CD4-positive, alpha-beta memory T cell (primary cell): Measurements from ENCODE around the gene SIX5. TPM values are rescaled to one million over a fixed set of nuclear protein-coding genes. Genes with fewer than 3 reads are reported as not detected.

Source experiments
- CTCF ChIA-PET: fragments of 350-600 bp; sonication (Branson Sonifier 250); formaldehyde crosslinking; loops from one replicate; lab custom pipeline; 2021; ENCODE audit warnings: inconsistent platforms; ENCODE audit not compliant: partially characterized antibody; lab: Charles Lee
- POLR2A ChIA-PET: fragments of 350-600 bp; sonication (Branson Sonifier 250); formaldehyde crosslinking; loops from one replicate; lab custom pipeline; 2021; ENCODE audit not compliant: partially characterized antibody; lab: Charles Lee
- DNase-seq, 5 donors: peaks; one replicate each; pipeline versions ENCODE4 v3.0.0 to v3.0.0-alpha.2; 2020 to 2022; ENCODE audit warnings: mixed read lengths in 1 of 5
- H3K27ac ChIP-seq: one replicate; pipeline ENCODE4 v1.7.0; 2013; ENCODE audit warnings: low read depth, low read length
- H3K27me3 ChIP-seq: 2 replicates; pipeline ENCODE4 v1.7.0; 2013; ENCODE audit warnings: mild to moderate bottlenecking, low read length, moderate library complexity; ENCODE audit not compliant: insufficient read depth
- H3K36me3 ChIP-seq: 2 replicates; pipeline ENCODE4 v1.7.0; 2013; ENCODE audit warnings: mild to moderate bottlenecking, low read length, moderate library complexity; ENCODE audit not compliant: insufficient read depth
- H3K4me1 ChIP-seq: 2 replicates; pipeline ENCODE4 v1.7.0; 2013; ENCODE audit warnings: mild to moderate bottlenecking, low read length, moderate library complexity; ENCODE audit not compliant: insufficient read depth
- H3K4me3 ChIP-seq, 2 donors: one replicate each; pipeline ENCODE4 v1.7.0; 2013; ENCODE audit warnings: low read length in 2 of 2, mild to moderate bottlenecking in 1 of 2
- H3K9me3 ChIP-seq, 2 donors: one replicate each; pipeline ENCODE4 v1.7.0; 2013; ENCODE audit warnings: low read length in 2 of 2, control low read depth in 1 of 2; ENCODE audit not compliant: control insufficient read depth in 1 of 2
- H3K27ac Mint-ChIP-seq, 7 donors: one replicate each; pipeline ENCODE4 v1.8.0; 2020 to 2021; ENCODE audit warnings: mixed read lengths in 7 of 7, mild to moderate bottlenecking in 6 of 7, inconsistent platforms in 3 of 7, moderate library complexity in 3 of 7
- H3K27me3 Mint-ChIP-seq, 2 donors: one replicate each; pipeline ENCODE4 v1.8.0; 2020 to 2021; ENCODE audit warnings: mixed read lengths in 2 of 2
- H3K36me3 Mint-ChIP-seq, 2 donors: one replicate each; pipeline ENCODE4 v1.8.0; 2020 to 2021; ENCODE audit warnings: mixed read lengths in 2 of 2, inconsistent platforms in 1 of 2, mild to moderate bottlenecking in 1 of 2
- H3K4me1 Mint-ChIP-seq, 4 donors: one replicate each; pipeline ENCODE4 v1.8.0; 2020 to 2021; ENCODE audit warnings: mixed read lengths in 4 of 4, mild to moderate bottlenecking in 1 of 4
- H3K4me3 Mint-ChIP-seq, 8 donors: one replicate each; pipeline ENCODE4 v1.8.0; 2020 to 2021; ENCODE audit warnings: mixed read lengths in 8 of 8, mild to moderate bottlenecking in 7 of 8, moderate library complexity in 6 of 8, inconsistent platforms in 3 of 8
- H3K9me3 Mint-ChIP-seq, 8 donors: one replicate each; pipeline ENCODE4 v1.8.0; 2020 to 2021; ENCODE audit warnings: mixed read lengths in 8 of 8, mild to moderate bottlenecking in 5 of 8, inconsistent platforms in 3 of 8, moderate library complexity in 1 of 8
- intact Hi-C: fragments of 100-400 bp; cut with micrococcal nuclease; formaldehyde crosslinking; loops from one replicate; pipeline ENCODE4 v1.15.1; 2023
- polyA plus RNA-seq, 2 donors: library from polyadenylated mRNA; unstranded; fragments of 300-500 nt; fragmentation: Illumina TruSeq; gene quantifications; one replicate each; pipeline ENCODE4 v1.2.3, GENCODE V29; 2021
- total RNA-seq, 2 experiments: library from RNA; stranded (reverse); gene quantifications; one replicate each; pipeline ENCODE4 v1.2.3, GENCODE V29; 2021

Gene SIX5
- total and polyA plus RNA-seq, 4 experiments from 2014 or later = 0.08 to 1.7 (median 1.5) TPM; not detected in 1

- Histone ChIP-seq H3K4me3 (peak overlapping the region; percentile 72 to 90), H3K9me3 (no peaks in the 10 kb centered on the region), H3K36me3 (peaks cover 5% of the 10 kb centered on the region), H3K27me3 (no peaks in the 10 kb centered on the region), H3K27ac (peak overlapping the region; percentile 86), H3K4me1 (peaks cover 38% of the 10 kb centered on the region)
- Mint-ChIP-seq H3K4me3 (peak overlapping the region; percentile 92 to 99 (median 97)), H3K27me3 (no peaks in the 10 kb centered on the region), H3K4me1 (peaks cover 32 to 59% (median 39%) of the 10 kb centered on the region in 4 donors), H3K36me3 (peaks cover 10 to 24% of the 10 kb centered on the region in 2 donors), H3K9me3 (peaks cover 0 to 3% (median 0%) of the 10 kb centered on the region in 8 donors), H3K27ac (peak overlapping the region; percentile 84 to 99 (median 98))
- CTCF ChIA-PET = interaction anchor here (1.1 to 5.1 kb wide), 6 partner anchors 11 to 251 kb away, joined by 3 to 48 read pairs (median 6); partner anchors contain the start of genes FOXA3, QPCTL and SNRPD2
- DNase-seq = no peak
- POLR2A ChIA-PET = interaction anchor here (1.0 to 4.0 kb wide), 15 partner anchors 9 to 883 kb away, joined by 3 to 60 read pairs (median 6); partner anchors contain the start of genes FBXO46, MYPOP, QPCTL and SIX5
- intact Hi-C loops = loop anchor here (1.0 to 5.0 kb wide), 7 partner anchors 12 to 277 kb away; partner anchors contain the start of genes CCDC61, DMWD, FBXO46 and QPCTL
Observed at GRCh38 chr19:45717983-45718650, 50.9 kb downstream of the SIX5 start.

- Histone ChIP-seq H3K27me3 (no peaks in the 10 kb centered on the region), H3K4me1 (peaks cover 38% of the 10 kb centered on the region), H3K36me3 (peaks cover 7% of the 10 kb centered on the region), H3K9me3 (no peaks in the 10 kb centered on the region), H3K4me3 (peak overlapping the region; percentile 72 to 90), H3K27ac (peak overlapping the region; percentile 86)
- Mint-ChIP-seq H3K4me3 (peak overlapping the region; percentile 92 to 99 (median 97)), H3K9me3 (peaks cover 0 to 3% (median 0%) of the 10 kb centered on the region in 8 donors), H3K4me1 (peaks cover 32 to 59% (median 39%) of the 10 kb centered on the region in 4 donors), H3K27ac (peak overlapping the region; percentile 84 to 99 (median 98)), H3K36me3 (peaks cover 10 to 24% of the 10 kb centered on the region in 2 donors), H3K27me3 (no peaks in the 10 kb centered on the region)
- intact Hi-C loops = loop anchor here (1.0 to 5.0 kb wide), 7 partner anchors 13 to 278 kb away; partner anchors contain the start of genes CCDC61, DMWD, FBXO46 and QPCTL
- DNase-seq = peak; percentile 97 to 99 (median 98)
- ChIA-PET POLR2A (interaction anchor here (0.6 to 4.0 kb wide), 20 partner anchors 9 to 1632 kb away, joined by 3 to 60 read pairs (median 5); partner anchors contain the start of genes DHX34, FBXO46, MYPOP and QPCTL), CTCF (interaction anchor here (0.6 to 5.1 kb wide), 9 partner anchors 12 to 290 kb away, joined by 3 to 48 read pairs (median 8); partner anchors contain the start of genes FBXO46, FOXA3, QPCTL and SIX5)
Observed at GRCh38 chr19:45717131-45717982, 51.7 kb downstream of the SIX5 start.

- POLR2A ChIA-PET = interaction anchor here (0.6 to 4.0 kb wide), 18 partner anchors 10 to 1632 kb away, joined by 3 to 60 read pairs (median 6); partner anchors contain the start of genes DHX34, FBXO46, MYPOP and QPCTL
Observed at GRCh38 chr19:45716359-45717130, 52.5 kb downstream of the SIX5 start.

GRCh38 chr19:45715139-45715538 is 53.9 kb downstream of the SIX5 start:
- Mint-ChIP-seq H3K27me3 (no peaks in the 10 kb centered on the region), H3K9me3 (peaks cover 0 to 2% (median 0%) of the 10 kb centered on the region in 8 donors), H3K4me3 (peak overlapping the region in 1 of 8 donors; percentile 52), H3K27ac (peak overlapping the region in 2 of 7 donors; percentile 29 to 82), H3K4me1 (peaks cover 33 to 60% (median 44%) of the 10 kb centered on the region in 4 donors), H3K36me3 (peaks cover 17 to 28% of the 10 kb centered on the region in 2 donors)
- no peak overlapping the region for H3K27ac ChIP-seq
- no peaks in the 10 kb centered on the region for H3K9me3 ChIP-seq
- intact Hi-C loops = loop anchor here (5.0 kb wide), 2 partner anchors 33 to 52 kb away; partner anchors contain the start of gene SIX5
- H3K4me1 ChIP-seq = peaks cover 38% of the 10 kb centered on the region
- no peaks in the 10 kb centered on the region for H3K27me3 ChIP-seq
- CTCF ChIA-PET = interaction anchor here (0.8 to 5.1 kb wide), 5 partner anchors 20 to 108 kb away, joined by 3 to 48 read pairs (median 3); partner anchors contain the start of genes QPCTL and SNRPD2
- H3K4me3 ChIP-seq = no peak overlapping the region
- peaks cover 16% of the 10 kb centered on the region for H3K36me3 ChIP-seq
- DNase-seq = no peak
- POLR2A ChIA-PET = interaction anchor here (1.2 to 4.0 kb wide), 3 partner anchors 11 to 130 kb away, joined by 5 to 55 read pairs (median 5); partner anchors contain the start of genes FBXO46 and OPA3

More at GRCh38 chr19:45716359-45717130, 52.5 kb downstream of the SIX5 start:
- H3K27me3 ChIP-seq = no peaks in the 10 kb centered on the region
- Mint-ChIP-seq H3K4me1 (peaks cover 30 to 54% (median 39%) of the 10 kb centered on the region in 4 donors), H3K9me3 (peaks cover 0 to 2% (median 0%) of the 10 kb centered on the region in 8 donors), H3K36me3 (peaks cover 10 to 23% of the 10 kb centered on the region in 2 donors), H3K27me3 (no peaks in the 10 kb centered on the region), H3K4me3 (peak overlapping the region; percentile 92 to 99 (median 97)), H3K27ac (peak overlapping the region; percentile 84 to 99 (median 98))
- H3K27ac ChIP-seq = peak overlapping the region; percentile 86
- H3K36me3 ChIP-seq = peaks cover 7% of the 10 kb centered on the region
- H3K9me3 ChIP-seq = no peaks in the 10 kb centered on the region
- peaks cover 38% of the 10 kb centered on the region for H3K4me1 ChIP-seq
- peak overlapping the region; percentile 64 to 72 for H3K4me3 ChIP-seq
- CTCF ChIA-PET = interaction anchor here (0.6 to 5.1 kb wide), 9 partner anchors 13 to 290 kb away, joined by 3 to 48 read pairs (median 8); partner anchors contain the start of genes FBXO46, QPCTL, SIX5 and SNRPD2
- intact Hi-C loops = loop anchor here (1.0 to 5.0 kb wide), 7 partner anchors 14 to 279 kb away; partner anchors contain the start of genes CCDC61, DMWD, FBXO46 and QPCTL
- no peak for DNase-seq

Other genes starting within 250 kb of the SIX5 start
- gene OPA3, start 184.4 kb downstream of the SIX5 start, total RNA-seq = 10 to 100 TPM in 1 of 2 experiments, 1 to 10 TPM in 1; 9.9 to 10.8 TPM
- gene OPA3, start 184.4 kb downstream of the SIX5 start, polyA plus RNA-seq = 10 to 100 TPM in 1 of 2 donors, 1 to 10 TPM in 1; 4.4 to 12.9 TPM
- gene GPR4, start 167.0 kb downstream of the SIX5 start, total RNA-seq = not detected
- not detected for gene GPR4, start 167.0 kb downstream of the SIX5 start, polyA plus RNA-seq
- gene EML2, start 129.9 kb downstream of the SIX5 start, total RNA-seq = 10 to 100 TPM; 76.7 to 78.0 TPM
- 10 to 100 TPM; 11.0 to 20.8 TPM for gene EML2, start 129.9 kb downstream of the SIX5 start, polyA plus RNA-seq
- gene GIPR, start 101.0 kb downstream of the SIX5 start, total RNA-seq = 1 to 10 TPM; 6.1 to 6.4 TPM
- gene GIPR, start 101.0 kb downstream of the SIX5 start, polyA plus RNA-seq = under 1 TPM in 1 of 2 donors, not detected in 1; 0.12 TPM
- gene SNRPD2, start 77.3 kb downstream of the SIX5 start, total RNA-seq = 100 to 1,000 TPM; 380 to 406 TPM
- gene SNRPD2, start 77.3 kb downstream of the SIX5 start, polyA plus RNA-seq = 1,000 to 10,000 TPM in 1 of 2 donors, 100 to 1,000 TPM in 1; 956 to 1,238 TPM
- 10 to 100 TPM; 10.8 to 11.4 TPM for gene QPCTL, start 76.6 kb downstream of the SIX5 start, total RNA-seq
- 1 to 10 TPM in 1 of 2 donors, under 1 TPM in 1; 0.94 to 1.5 TPM for gene QPCTL, start 76.6 kb downstream of the SIX5 start, polyA plus RNA-seq
- gene FBXO46, start 38.4 kb downstream of the SIX5 start, total RNA-seq = 10 to 100 TPM; 33.1 to 37.3 TPM
- gene FBXO46, start 38.4 kb downstream of the SIX5 start, polyA plus RNA-seq = 10 to 100 TPM in 1 of 2 donors, 1 to 10 TPM in 1; 3.7 to 17.2 TPM
- gene MEIOSIN, start 35.8 kb downstream of the SIX5 start, total RNA-seq = not detected
- gene MEIOSIN, start 35.8 kb downstream of the SIX5 start, polyA plus RNA-seq = not detected
- 10 to 100 TPM; 30.8 to 32.9 TPM for gene DMPK, start 13.2 kb upstream of the SIX5 start, total RNA-seq
- 1 to 10 TPM in 1 of 2 donors, not detected in 1; 1.3 TPM for gene DMPK, start 13.2 kb upstream of the SIX5 start, polyA plus RNA-seq
- 10 to 100 TPM; 49.3 to 52.6 TPM for gene DMWD, start 23.6 kb upstream of the SIX5 start, total RNA-seq
- gene DMWD, start 23.6 kb upstream of the SIX5 start, polyA plus RNA-seq = 10 to 100 TPM in 1 of 2 donors, 1 to 10 TPM in 1; 6.9 to 11.7 TPM
- under 1 TPM; 0.29 to 0.39 TPM for gene RSPH6A, start 46.1 kb upstream of the SIX5 start, total RNA-seq
- gene RSPH6A, start 46.1 kb upstream of the SIX5 start, polyA plus RNA-seq = not detected
- gene SYMPK, start 93.9 kb upstream of the SIX5 start, total RNA-seq = 10 to 100 TPM; 93.9 to 98.2 TPM
- gene SYMPK, start 93.9 kb upstream of the SIX5 start, polyA plus RNA-seq = 10 to 100 TPM in 1 of 2 donors, 1 to 10 TPM in 1; 6.0 to 17.5 TPM
- gene FOXA3, start 95.1 kb upstream of the SIX5 start, total RNA-seq = not detected
- gene FOXA3, start 95.1 kb upstream of the SIX5 start, polyA plus RNA-seq = not detected
- gene IRF2BP1, start 116.9 kb upstream of the SIX5 start, total RNA-seq = 10 to 100 TPM; 33.7 to 35.8 TPM
- gene IRF2BP1, start 116.9 kb upstream of the SIX5 start, polyA plus RNA-seq = 1 to 10 TPM; 2.4 to 8.2 TPM
- 10 to 100 TPM; 12.9 to 15.1 TPM for gene MYPOP, start 133.4 kb upstream of the SIX5 start, total RNA-seq
- under 1 TPM; 0.10 to 0.87 TPM for gene MYPOP, start 133.4 kb upstream of the SIX5 start, polyA plus RNA-seq
- not detected for gene NANOS2, start 145.5 kb upstream of the SIX5 start, total RNA-seq
- not detected for gene NANOS2, start 145.5 kb upstream of the SIX5 start, polyA plus RNA-seq
- gene NOVA2, start 204.6 kb upstream of the SIX5 start, total RNA-seq = not detected
- not detected for gene NOVA2, start 204.6 kb upstream of the SIX5 start, polyA plus RNA-seq
- gene CCDC61, start 226.2 kb upstream of the SIX5 start, total RNA-seq = 10 to 100 TPM; 37.4 to 39.6 TPM
- gene CCDC61, start 226.2 kb upstream of the SIX5 start, polyA plus RNA-seq = 1 to 10 TPM; 6.4 to 9.2 TPM